Sigmoid colon (tissue), 7 donors: ENCODE results near the gene DNAH10. TPM values are rescaled to one million over a fixed set of nuclear protein-coding genes. Genes with fewer than 3 reads are reported as not detected.

ENCODE experiments used
- DNase-seq: peaks from one replicate; pipeline ENCODE4 v3.0.0-alpha.2; 2019
- H3K27ac ChIP-seq, 4 donors: fragments of 200-600 bp; sonication (generic); one replicate each; pipeline ENCODE4 v1.5.1; 2016 to 2019; ENCODE audit warnings: mild to moderate bottlenecking in 1 of 4
- H3K27me3 ChIP-seq, 3 donors: fragments of 200-600 bp; sonication (generic); one replicate each; pipeline ENCODE4 v1.5.1; 2019; ENCODE audit warnings: mild to moderate bottlenecking in 1 of 3
- H3K36me3 ChIP-seq, 4 donors: fragments of 200-600 bp; sonication (generic); one replicate each; pipeline ENCODE4 v1.5.1; 2016 to 2019
- H3K4me1 ChIP-seq, 4 donors: fragments of 200-600 bp; sonication (generic); one replicate each; pipeline ENCODE4 v1.5.1; 2017 to 2019
- H3K4me3 ChIP-seq, 4 donors: fragments of 200-600 bp; sonication (generic); one replicate each; pipeline ENCODE4 v1.5.1; 2017 to 2019; ENCODE audit warnings: mild to moderate bottlenecking in 2 of 4, moderate library complexity in 1 of 4
- H3K9me3 ChIP-seq, 4 donors: fragments of 200-600 bp in 3 of 4; sonication (generic) in 3 of 4; one replicate each; pipeline versions ENCODE4 v1.5.1 to v1.6.1; 2013 to 2019
- CTCF ChIP-seq, 4 experiments: fragments of 450-650 bp in 3 of 4; fragments of 200-600 bp in 1 of 4; IDR thresholded peaks; one replicate each; pipeline ENCODE4 v1.5.1; 2016 to 2019; ENCODE audit warnings: antibody characterized with exemption in 4 of 4, mild to moderate bottlenecking in 3 of 4, moderate library complexity in 2 of 4
- EP300 ChIP-seq, 4 donors: sonication (generic); formaldehyde crosslinking; IDR thresholded peaks; one replicate each; pipeline ENCODE4 v1.6.1; 2017; ENCODE audit warnings: antibody characterized with exemption in 4 of 4
- POLR2A ChIP-seq, 2 donors: fragments of 450-650 bp; IDR thresholded peaks; one replicate each; pipeline ENCODE4 v1.6.1; 2016; ENCODE audit warnings: antibody characterized with exemption in 2 of 2, mild to moderate bottlenecking in 2 of 2, moderate library complexity in 2 of 2
- POLR2AphosphoS5 ChIP-seq, 4 donors: sonication (generic); formaldehyde crosslinking; IDR thresholded peaks; one replicate each; pipeline ENCODE4 v1.6.1; 2017; ENCODE audit warnings: antibody characterized with exemption in 4 of 4
- WGBS, 2 donors: extraction: QIAGEN DNeasy Blood & Tissue Kit; methylation state at CpG; one replicate each; pipeline ENCODE4 v1.1.7; 2013; 5-methylcytosine and 5-hydroxymethylcytosine counted together
- intact Hi-C: fragments of 100-400 bp; cut with DNase I; formaldehyde crosslinking; loops from one replicate; pipeline ENCODE4 v1.15.1; 2023
- polyA plus RNA-seq, 3 donors: library from polyadenylated mRNA; stranded (reverse); fragments of 200-250 nt; gene quantifications; one replicate each; pipeline ENCODE4 v1.2.3, GENCODE V29; 2013
- total RNA-seq, 4 donors: library from RNA; depleted of rRNA; stranded (reverse); fragments of >200 nt; gene quantifications; one replicate each; pipeline ENCODE4 v1.1.0, GENCODE V29; 2016
- donor health status: healthy with polysubstance abuse.
- donor health status: Bipolar disorder and iron deficiency.
- donor health status: healthy.

Gene DNAH10
- total and polyA plus RNA-seq, 7 donors: under 0.01 to 0.29 (median 0.16) TPM; not detected in 4

GRCh38 chr12:123888989-123889388, 126.9 kb downstream of the DNAH10 start:
- WGBS, 2 donors: 79 to 83% methylated on average over 12 of the region's 12 CpGs
- H3K9me3 ChIP-seq: peaks cover 0 to 5% (median 4%) of the 10 kb centered on the region in 4 donors
- TF ChIP-seq POLR2A (IDR thresholded peaks at IDR 0.05) (no peak), EP300 (IDR thresholded peaks at IDR 0.05) (no peak), CTCF (IDR thresholded peaks at IDR 0.05) (no peak), POLR2AphosphoS5 (IDR thresholded peaks at IDR 0.05) (no peak)
- no peaks in the 10 kb centered on the region for H3K36me3 ChIP-seq
- no peak overlapping the region for H3K27ac ChIP-seq
- H3K4me1 ChIP-seq: no peaks in the 10 kb centered on the region
- peaks cover 0 to 8% (median 4%) of the 10 kb centered on the region in 3 donors for H3K27me3 ChIP-seq
- no peak overlapping the region for H3K4me3 ChIP-seq
- intact Hi-C loops: no loop called here
- no peak for DNase-seq

DNA sequence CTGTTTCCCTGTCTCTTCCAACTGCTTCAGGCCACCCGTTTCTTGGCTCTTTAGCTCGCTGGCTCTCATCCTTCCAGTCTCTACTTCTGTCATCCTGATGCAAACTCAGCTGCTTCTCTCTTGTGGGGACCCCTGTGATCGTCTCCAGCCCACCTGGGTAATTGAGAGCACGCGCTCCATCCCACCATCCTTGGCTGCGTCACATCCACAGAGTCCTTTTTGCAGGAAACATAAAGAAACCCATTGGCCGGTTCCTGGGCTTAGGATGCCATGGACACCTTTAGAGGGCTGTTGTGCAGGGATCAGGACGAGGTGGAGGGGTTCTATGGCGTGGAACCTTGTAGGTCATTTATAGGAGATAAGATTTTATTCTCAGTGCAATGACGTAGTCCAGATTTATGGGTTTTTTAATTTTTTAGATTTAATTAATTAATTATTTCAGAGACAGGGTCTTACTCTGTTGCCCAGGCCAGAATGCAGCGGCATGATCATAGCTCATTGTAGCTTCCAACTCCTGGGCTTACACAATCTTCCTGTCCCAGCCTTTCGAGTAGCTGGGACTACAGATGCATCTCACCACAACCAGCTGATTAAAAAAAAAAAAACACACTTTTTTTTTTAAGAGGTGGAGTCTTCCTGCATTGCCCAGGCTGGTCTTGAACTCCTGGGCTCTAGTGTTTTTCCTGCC, 127.9 kb downstream of the DNAH10 start:
- TF ChIP-seq CTCF (IDR thresholded peaks at IDR 0.05): no peak
- TF ChIP-seq EP300 (IDR thresholded peaks at IDR 0.05): no peak
- TF ChIP-seq POLR2A (IDR thresholded peaks at IDR 0.05): no peak
- TF ChIP-seq POLR2AphosphoS5 (IDR thresholded peaks at IDR 0.05): no peak
- Histone ChIP-seq H3K4me3 (no peak overlapping the region), H3K27ac (no peak overlapping the region), H3K27me3 (peaks cover 0 to 4% (median 4%) of the 10 kb centered on the region in 3 donors), H3K36me3 (no peaks in the 10 kb centered on the region), H3K4me1 (no peaks in the 10 kb centered on the region), H3K9me3 (no peaks in the 10 kb centered on the region)
- 86% methylated on average over 12 of the region's 12 CpGs for WGBS, 2 donors
- intact Hi-C loops: no loop called here
- no peak for DNase-seq

- TF ChIP-seq CTCF (IDR thresholded peaks at IDR 0.05) (no peak), POLR2A (IDR thresholded peaks at IDR 0.05) (no peak), POLR2AphosphoS5 (IDR thresholded peaks at IDR 0.05) (no peak), EP300 (IDR thresholded peaks at IDR 0.05) (no peak)
- no peaks in the 10 kb centered on the region for H3K9me3 ChIP-seq
- no peak overlapping the region for H3K27ac ChIP-seq
- WGBS, 2 donors: 65 to 71% methylated on average over 10 of the region's 10 CpGs
- H3K4me1 ChIP-seq: no peaks in the 10 kb centered on the region
- intact Hi-C loops: no loop called here
- H3K27me3 ChIP-seq: peaks cover 0 to 4% (median 4%) of the 10 kb centered on the region in 3 donors
- H3K36me3 ChIP-seq: no peaks in the 10 kb centered on the region
- no peak overlapping the region for H3K4me3 ChIP-seq
- DNase-seq: no peak
These were observed 128.4 kb downstream of the DNAH10 start for GRCh38 chr12:123890536-123890902.

DNA sequence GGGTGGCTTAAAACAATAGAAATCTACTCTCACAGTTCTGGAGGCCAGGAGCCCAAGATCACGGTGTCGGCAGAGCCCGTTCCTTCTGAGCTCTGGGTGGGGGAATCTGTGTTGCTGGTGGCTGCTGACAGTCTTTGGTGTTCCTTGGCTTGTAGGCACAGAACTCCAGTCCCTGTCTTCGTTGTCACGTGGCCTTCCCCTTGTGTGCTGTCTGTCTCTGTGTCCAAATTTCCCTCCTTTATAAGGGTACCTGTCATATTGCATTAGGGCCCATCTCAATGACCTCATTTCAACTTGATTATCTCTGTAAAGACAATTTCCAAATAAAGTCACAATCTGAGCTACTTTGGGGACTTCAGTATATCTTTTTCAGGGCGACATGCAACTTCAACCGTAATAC, 128.9 kb downstream of the DNAH10 start:
- H3K27ac ChIP-seq: no peak overlapping the region
- no peak overlapping the region for H3K4me3 ChIP-seq
- no peak for TF ChIP-seq EP300 (IDR thresholded peaks at IDR 0.05)
- no peaks in the 10 kb centered on the region for H3K9me3 ChIP-seq
- H3K27me3 ChIP-seq: peaks cover 0 to 4% (median 4%) of the 10 kb centered on the region in 3 donors
- intact Hi-C loops: no loop called here
- DNase-seq: no peak
- H3K36me3 ChIP-seq: no peaks in the 10 kb centered on the region
- H3K4me1 ChIP-seq: no peaks in the 10 kb centered on the region
- WGBS, 2 donors: 90 to 91% methylated on average over 7 of the region's 7 CpGs

GRCh38 chr12:123891516-123892179, 129.5 kb downstream of the DNAH10 start:
- no peak overlapping the region for H3K4me3 ChIP-seq

More at GRCh38 chr12:123891516-123892179, 129.5 kb downstream of the DNAH10 start:
- H3K27me3 ChIP-seq: peaks cover 0 to 4% (median 4%) of the 10 kb centered on the region in 3 donors
- intact Hi-C loops: no loop called here
- no peaks in the 10 kb centered on the region for H3K4me1 ChIP-seq
- TF ChIP-seq EP300 (IDR thresholded peaks at IDR 0.05) (no peak), POLR2AphosphoS5 (IDR thresholded peaks at IDR 0.05) (no peak), POLR2A (IDR thresholded peaks at IDR 0.05) (no peak), CTCF (IDR thresholded peaks at IDR 0.05) (no peak)
- peak; percentile 45 for DNase-seq
- H3K9me3 ChIP-seq: no peaks in the 10 kb centered on the region
- H3K36me3 ChIP-seq: no peaks in the 10 kb centered on the region
- 71 to 76% methylated on average over 15 of the region's 15 CpGs for WGBS, 2 donors
- no peak overlapping the region for H3K27ac ChIP-seq
